HG02885 (cell line): Measurements from ENCODE around the gene GINS1.

Experiments used
- ATAC-seq: cut with Tn5 transposase; IDR thresholded peaks from one replicate; pipeline ENCODE4 v1.9.1; 2021; ENCODE audit warnings: mild to moderate bottlenecking; ENCODE audit not compliant: unreplicated experiment, poor library complexity

GINS1 gene

DNA sequence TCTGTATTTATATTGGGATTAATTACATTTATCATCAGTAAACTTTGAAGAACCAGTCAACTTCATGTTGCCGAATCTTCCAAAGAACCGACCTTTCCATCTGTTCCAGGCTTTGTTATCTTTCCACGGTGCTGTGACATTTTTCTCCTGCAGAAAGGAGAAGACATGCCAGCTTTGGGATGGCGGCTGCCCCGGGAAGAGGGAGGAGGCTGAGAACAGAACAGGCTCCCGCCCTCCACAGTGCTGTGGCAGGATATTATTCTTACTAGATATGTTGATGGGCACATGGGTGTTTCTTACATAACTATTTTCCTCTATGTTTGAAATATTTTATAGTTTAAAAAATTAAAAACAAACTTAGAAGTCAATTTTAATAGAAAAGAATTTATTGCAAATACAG lies 44.9 kb downstream of the GINS1 start:
- ATAC-seq: no peak

DNA sequence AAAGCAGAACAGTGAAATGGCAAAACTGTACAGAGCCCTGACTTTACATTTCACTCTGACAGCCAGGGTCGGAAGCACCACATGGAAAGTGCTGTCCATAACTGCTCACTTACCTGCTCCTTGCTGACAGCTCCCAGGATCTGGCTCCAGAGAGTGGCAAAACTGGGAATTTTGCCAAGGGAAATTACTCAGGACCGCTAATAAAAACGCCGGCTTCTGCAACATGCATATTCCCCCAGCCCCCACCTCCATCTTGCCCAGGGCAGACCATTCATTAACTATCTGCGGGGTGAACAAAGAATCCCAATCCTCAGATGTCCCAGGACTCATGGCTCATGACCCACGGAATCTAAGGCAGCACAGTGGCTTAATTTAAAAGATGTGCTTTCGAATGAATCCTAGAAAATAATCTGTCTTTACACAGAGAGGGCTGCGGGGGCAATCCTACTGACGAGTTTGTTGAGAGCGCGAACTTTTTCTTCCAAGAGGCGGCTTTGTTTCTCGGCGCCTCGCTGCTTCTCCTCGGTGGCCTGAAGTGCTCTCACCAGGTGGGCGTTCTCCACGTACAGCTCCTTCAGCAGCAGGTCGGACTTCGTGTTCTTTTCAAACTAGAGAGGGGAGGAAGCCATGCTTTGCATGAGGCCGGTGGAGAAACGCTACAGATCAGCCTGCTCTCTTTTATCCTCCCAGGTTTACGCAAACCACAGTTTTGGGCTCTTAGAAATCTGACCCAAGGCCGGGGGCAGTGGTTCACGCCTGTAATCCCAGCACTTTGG lies 45.8 kb downstream of the GINS1 start:
- ATAC-seq: no peak

DNA sequence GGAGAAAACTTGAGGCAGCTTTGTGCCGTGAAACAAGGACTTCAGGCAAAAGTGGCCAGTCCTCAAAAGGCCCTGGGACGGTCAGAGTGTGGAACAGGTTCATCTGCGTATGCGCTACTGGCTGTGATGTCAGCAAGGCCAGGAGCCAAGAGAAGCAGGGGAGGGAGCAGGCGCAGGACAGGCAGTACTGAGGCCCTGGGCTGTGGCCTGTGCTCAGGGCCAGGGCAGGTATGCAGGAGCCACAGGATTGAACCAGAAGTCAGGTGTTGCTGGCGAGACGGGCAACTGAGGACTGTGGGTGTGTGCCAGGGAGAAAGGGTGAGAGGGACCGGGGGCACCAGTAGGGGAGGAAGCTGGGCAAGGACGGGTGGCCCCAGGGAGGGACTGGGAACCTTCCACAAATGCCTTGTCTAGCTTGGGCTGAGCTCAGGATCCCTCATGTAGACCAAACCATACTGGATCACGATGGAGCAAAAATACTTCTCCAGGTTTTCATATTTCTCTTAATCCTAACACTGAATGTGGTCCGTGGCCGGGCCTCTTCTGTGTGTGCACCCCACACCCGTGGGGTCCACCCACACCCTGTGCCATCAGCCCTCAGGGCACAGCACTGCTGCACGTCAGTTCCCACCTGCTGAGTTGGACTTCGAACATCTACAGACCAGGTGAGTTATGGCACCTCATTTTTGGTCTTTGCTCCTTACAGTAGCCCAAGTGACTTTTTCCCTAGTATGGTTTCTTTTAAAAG lies 46.9 kb downstream of the GINS1 start:
- no peak for ATAC-seq

DNA sequence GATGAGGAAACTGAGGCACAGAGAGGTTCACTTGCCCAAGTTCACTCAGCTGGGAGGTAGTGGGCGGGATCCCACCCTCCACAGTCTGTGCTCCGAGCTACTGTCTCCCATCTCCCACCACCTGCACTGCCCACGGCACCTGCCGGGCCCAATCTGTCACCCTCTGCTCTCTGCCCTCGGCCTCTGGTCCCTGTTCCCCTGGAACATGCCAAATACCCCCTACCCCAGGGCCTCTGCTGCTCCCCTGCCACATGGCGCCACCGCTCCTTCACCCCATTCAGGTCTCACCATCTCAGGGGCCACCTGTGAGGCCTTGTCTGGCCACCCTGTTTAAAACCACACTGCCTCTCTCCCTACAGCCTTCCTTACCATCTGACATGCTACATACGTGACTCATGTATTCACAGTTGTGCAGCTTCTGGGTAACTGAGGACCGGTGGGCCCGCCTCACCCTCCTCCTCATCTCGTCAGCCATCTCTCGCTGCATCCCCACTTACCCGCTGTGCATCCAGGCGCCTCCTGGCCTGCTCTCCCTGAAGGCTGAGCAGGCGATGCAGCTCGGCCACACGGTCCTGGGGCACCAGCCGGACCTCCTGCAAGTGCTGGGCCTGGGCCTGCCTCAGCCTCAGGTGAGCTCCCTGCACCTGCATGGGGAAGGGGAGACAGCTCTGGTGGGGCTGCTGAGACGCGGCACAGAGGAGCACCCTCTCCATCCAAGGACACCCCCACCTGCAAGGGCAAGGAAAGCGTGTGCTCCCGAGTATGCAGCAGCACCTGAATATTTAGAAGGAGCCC lies 50.6 kb downstream of the GINS1 start:
- no peak for ATAC-seq

DNA sequence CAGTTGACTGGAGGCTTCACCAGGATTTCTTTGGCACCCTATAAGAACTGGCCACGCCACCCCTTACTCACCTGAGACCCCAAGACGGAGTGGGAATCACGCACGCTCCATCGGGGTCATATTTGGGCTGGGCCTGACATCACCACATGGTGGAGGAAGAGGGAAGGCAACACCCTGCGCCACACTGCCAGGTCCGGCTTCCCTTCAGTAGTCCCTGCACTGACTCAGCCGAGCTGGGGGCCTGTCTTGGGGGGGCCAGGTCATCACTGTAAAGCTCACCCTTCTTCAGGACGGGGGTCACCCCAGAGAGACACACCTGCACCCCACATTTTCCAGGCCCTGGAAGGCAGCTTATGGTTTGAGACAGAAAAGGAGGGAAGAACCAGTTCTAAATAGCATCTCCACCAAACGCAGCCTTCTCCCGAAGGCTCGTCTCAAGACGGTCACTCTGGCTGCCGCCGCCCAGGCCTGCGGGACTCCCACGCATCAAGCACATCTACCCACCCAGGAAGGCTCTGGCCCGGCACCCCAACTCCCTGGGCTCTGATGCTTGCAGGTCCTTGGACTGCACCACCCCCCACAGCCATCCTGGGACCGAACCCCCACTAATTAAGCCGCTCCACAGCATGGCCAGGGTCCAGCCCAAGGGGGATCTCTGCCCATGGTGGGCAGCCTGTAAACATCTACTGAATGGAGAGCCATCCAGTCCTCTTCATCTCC lies 51.8 kb downstream of the GINS1 start:
- no peak for ATAC-seq

DNA sequence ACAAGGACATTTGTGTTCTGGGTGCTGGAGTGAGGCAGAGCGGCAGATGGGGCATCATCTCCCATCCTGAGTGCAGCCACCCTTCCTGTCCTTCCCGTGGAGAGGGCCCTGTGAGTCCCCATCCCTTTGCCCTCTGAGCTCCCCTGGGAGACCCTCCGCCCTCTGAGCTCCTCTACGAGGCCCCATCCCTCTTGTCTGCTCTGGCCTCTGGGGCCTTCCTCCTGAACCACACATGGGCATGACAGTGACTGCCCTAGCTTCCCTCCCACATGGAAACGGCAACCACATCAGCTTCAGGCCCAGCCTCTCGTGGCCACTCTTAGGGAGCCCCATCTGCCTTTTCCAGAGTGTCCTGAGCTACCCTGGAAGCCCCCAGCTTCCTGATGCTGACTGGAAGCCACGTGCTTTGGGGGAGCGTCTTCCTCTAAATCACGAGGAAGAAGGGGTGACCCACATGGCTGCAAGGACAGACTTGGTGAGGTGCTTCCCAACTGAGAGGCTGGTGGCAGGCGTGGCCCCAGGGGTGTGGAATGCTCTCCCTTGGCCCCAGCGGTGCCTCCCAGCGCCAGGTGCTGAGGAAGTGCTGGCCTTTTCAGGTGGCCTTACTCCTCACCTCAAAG lies 52.6 kb downstream of the GINS1 start:
- ATAC-seq: no peak

DNA sequence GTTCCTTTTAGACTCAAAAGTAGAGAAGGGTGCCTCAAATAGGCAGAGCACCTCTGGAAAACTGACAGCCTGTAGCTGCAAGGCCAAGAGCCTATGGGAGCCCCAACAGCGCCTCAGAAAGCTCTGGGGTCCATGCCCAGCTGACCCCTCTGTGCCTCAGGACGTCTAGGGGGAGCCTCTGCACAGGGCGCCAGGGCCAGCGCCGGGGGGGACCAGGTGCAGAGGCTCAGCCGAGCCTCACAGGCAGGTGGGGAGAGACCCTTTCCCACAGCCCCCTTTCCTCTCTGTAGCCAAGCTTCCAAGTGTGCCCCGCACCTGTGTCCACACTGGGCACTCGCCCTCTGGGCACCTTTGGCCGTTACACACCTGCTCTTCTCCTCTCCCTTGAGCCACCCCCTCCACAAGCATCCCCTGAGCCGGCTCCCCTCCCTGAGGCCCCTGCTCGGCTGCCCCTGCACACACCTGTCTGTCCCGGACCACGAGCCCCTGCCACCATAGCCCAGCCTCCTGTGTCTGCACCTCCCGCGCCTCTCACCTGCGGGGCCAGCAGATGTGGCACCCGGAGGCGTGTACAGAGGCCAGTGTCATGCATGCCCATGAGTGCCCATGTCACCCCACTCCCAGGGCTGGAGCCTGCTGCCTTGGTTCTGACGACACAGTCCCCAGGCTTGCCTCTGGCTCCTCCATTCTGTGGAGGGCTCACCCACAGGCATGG lies 53.2 kb downstream of the GINS1 start:
- no peak for ATAC-seq

DNA sequence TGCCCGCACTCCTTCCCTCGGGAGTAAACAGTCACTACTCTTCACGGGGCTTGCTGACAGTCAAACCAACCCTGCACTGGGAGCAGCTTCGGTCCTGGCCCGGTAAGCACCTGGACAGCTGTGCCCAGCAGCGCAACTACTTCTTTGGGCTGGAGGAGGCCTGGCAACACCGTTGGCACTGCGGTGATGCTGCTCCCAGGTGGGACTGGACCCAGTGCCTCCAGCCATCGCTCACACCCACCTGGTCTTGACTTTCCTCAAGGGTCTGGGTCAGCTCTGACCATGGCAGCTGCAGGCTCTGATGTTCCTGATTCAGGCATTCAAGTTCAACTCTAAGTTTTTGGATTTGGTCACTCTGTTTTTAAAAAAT lies 53.8 kb downstream of the GINS1 start:
- no peak for ATAC-seq

DNA sequence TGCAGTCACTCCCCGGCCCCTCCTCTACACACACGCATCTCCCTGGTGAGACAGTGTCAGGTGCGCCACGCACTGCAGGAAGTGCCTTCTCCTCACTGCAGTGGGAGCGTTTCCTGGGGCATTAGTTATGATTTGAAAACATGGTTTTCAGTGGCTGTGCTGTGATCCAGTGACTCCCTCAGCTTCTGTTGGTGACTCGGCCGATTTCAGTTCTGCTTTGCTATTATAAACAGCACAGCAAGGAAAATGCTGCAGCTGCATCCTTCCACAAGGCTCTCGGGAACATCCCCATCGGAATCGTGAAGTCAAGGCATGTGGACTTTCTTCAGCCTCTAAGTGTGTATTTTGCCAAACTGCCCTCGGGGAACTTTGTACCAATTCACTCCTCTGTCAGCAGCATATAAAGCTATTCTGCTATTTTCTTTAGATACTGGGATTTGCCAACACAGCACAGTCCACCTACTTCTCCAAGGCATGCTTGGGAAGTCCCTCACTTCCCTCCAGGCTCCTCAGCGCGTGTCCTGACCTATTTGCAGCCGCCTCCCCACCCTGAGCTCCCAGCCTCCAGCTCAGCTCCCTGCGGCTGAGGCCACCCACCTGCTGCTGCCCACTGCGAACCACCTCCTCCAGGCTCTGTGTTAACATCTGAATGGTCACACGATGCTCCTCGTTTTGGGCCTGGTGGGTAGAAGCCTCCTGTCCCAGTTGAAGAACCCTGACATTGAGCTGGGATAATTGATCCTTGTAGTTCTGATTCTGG lies 54.5 kb downstream of the GINS1 start:
- no peak for ATAC-seq

DNA sequence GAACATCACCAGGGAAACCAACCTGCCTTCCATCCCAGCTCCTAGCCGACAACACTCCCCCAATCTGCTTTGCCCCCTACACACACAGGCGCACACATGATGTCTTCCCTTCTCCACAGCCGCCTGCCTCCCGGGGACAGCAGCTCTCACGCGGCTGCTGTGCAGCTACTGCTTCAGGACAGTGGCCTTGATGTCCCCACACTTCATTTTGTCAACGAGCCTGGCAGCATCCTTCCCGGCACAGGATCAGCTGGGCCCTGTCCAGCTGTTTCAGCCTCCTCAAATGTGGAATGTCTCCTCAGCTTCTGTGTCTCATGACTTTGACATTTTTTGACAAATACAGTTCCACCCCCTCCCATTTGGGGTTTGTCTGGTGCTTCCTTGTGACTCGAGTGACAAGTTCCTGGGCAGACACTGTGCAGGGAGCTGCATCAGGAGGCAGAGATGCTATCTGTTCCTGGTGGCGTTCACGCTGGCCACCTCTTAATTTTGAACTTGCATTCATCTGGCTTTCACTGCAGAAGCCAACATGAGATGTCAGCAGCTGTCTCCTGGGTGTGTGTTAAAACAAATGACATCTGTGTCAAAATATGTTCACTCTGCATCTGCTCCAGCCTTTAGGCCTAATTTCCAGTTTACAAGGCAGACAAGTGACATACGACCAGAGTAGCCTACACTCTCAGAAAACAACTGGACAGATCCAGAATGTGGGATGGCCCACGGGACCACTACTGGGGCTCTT lies 57.2 kb downstream of the GINS1 start:
- ATAC-seq: no peak

DNA sequence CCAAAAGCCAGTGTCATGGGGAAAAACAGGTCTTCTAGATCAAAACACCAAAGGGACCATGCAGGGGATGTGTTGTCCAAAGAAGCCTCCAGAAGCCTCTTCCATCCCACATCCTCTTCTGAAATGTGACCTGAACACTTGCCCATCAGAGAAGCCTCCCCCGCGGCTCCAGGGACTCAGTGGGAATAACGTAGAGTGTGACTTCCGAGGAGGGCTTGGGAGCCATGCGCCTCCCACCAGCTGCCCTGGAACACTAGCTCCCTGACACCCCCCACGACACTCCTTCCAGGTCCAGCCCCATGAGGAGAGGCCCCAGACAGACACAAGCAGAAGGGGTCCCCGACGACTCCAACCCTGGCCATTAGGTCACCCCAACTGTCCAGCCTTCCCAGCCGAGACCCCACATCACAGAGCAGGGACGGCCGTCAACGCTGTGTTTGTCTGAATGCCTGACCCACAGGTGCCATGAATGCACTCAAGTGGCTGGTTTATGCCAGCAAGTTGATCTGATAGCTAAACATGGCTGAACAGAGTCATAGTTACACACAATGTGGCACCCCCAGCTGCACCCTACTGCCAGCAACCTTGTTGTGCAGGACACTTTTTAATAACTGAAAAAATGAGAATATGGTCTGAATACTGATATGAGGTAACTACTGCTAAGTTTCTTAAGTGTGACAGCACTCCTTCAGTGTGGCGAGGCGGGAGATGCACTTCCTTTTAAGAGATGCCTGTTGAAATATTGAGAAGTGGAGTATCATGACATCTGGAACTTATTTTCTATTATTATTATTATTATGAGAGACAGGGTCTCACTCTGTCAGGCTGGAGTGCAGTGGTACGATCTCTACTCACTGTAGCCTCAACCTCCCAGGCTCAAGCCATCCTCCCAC lies 58.0 kb downstream of the GINS1 start:
- no peak for ATAC-seq

DNA sequence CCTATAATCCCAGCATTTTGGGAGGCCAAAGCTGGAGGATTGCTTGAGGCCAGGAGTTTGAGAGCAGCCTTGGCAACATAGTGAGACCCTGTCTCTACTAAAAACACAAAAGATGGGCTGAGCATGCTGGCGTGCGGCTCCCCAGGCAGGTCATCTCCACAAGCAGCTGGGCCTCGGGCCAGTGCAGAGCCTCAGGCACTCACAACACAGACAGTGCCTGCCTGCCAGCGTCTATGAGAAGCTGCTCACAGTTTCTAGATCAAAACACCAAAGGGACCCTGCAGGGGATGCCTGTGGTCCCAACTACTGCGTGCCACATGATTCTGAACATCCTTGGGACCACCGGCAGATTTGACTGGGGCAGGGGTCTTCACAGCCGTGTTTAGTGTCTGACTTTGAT lies 59.4 kb downstream of the GINS1 start:
- no peak for ATAC-seq

DNA sequence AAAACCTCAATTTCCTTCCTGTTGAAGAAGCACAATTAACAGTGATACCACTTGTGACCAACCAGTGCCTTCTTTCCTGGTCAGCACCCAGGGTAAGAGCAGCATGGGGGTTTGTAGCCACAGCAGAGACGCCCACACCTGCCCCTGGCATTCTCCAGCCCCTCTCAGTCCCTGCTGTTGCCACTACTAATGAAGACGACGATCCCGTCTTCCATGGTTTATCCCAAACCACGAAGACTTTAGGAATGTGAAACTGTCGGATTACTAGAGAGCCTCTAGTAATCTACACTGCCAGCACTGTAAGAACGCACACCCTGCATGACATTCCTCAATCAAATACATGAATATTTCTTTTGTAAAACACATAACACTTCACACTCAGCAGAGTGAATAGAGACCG lies 60.0 kb downstream of the GINS1 start:
- no peak for ATAC-seq

DNA sequence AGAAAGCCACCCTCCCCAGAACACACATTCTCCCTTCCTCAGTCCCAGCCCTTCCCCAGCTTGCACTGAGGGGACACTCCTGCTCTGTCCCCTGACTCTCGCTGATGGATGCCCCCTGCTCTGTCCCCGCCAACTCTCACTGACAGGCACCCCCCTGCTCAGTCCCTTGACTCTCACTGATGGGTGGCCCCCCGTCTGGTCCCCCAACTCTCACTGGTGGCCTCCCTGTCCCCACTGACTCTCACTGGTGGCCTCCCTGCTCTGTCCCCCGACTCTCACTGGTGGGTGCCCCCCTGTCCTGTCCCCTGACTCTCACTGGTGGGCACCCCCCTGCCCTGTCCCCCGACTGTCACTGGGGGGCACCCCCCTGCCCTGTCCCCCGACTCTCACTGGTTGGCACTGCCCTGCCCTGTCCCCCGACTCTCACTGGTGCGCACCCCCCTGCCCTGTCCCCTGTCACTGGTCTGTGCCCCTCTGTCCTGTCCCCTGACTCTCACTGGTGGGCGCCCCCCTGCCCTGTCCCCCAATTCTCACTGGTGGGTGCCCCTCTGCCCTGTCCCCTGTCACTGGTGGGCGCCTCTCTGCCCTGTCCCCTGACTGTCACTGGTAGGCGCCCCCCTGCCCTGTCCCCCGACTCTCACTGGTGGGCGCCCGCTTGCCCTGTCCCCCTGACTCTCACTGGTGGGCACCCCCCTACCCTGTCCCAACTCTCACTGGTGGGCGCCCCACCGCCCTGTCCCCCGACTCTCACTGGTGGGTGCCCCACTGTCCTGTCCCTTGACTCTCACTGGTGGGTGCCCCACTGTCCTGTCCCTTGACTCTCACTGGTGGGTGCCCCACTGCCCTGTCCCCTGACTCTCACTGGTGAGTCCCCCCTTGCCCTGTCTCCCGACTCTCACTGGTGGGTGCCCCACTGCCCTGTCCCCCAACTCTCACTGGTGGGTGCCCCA lies 60.9 kb downstream of the GINS1 start:
- no peak for ATAC-seq

DNA sequence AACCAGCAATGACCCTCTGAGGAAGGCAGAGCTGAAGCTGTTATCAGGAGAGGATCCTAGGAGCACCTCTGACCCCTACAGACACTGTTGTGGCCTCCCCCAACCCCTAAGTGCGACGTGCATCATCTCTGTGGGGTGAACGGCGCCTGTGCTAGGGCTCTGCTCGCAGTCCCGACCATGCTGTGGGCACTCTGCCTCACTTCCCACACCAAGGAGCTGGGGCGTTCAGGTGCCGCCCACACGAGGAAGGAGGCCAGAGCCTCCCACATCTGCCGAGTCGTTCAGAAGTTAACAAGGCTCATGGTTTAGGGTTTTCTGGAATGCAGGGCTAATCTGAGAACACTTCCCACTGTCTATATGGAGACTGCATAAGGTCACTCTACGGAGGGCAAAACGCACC lies 62.1 kb downstream of the GINS1 start:
- ATAC-seq: no peak

DNA sequence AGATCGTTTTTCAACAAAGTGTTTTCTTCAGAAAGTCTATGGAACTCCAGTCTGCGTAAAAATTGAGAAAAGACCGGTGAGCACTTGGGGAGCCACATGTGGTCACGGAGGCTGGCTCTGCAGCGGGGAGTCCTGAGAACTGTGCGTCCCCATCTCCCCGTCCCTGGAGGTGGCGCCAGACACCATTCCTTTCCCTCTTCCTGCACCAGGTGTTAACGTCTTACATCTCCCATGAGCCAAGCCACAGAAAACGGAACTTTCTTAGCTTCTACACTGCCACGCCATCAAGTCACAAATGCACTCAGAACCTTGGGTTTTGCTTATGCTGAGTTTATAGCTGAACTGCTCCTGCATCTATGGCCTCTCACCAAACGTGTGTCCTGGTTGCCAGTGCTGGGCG lies 62.6 kb downstream of the GINS1 start:
- ATAC-seq: peak; percentile 95
